Measurements from ENCODE around the gene TTC3. TPM values are rescaled to one million over a fixed set of nuclear protein-coding genes. Genes with fewer than 3 reads are reported as not detected.

The TTC3 gene
- total RNA-seq, 1 donor from 2014 or later = 262 TPM

DNA sequence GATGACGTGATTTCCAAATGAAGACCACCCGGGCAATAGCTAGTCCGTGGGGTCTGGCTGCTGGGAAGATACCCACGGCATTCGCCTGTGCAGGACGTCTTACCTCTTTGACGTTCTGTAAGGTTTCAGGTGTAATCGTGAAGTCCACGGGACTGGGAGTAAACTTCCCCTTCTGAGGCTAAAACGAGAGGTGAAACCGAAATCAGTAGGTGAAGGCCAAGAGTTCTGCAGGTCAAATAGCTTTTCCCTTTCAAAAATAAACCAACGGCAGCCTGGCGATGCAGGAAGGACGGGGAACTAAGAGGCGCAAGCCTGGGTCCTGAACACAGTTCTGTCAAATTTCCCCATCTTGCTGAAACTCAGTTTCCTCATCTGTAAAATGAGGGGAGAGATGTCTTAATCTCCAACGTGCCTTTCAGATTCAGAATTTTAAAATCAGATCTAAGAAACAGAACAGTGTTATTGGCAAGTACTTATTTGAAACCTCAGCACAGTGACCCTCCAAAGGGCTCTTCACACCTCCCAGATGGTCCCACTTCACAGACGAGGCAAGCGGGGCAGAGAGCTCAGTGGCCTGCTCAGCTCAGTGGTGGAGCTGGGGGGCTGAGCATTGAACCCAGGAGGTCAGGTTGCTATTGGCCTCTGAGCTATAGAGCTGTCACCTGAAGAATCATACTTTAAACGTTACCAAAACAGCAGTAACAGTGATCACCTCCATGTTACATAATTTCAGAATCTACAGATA, 159.4 kb downstream of the TTC3 start:
- Histone ChIP-seq H3K9me3 (ENCODE audit: control insufficient read depth in 3 of 3, low read length in 3 of 3) (no peaks in the 10 kb centered on the region), H3K9ac (ENCODE audit: low read depth in 1 of 3, low read length in 3 of 3) (no peak overlapping the region), H3K27ac (ENCODE audit: low read depth, low read length) (no peak overlapping the region), H3K4me1 (ENCODE audit: control insufficient read depth in 3 of 3, insufficient read depth in 3 of 3, low read length in 3 of 3) (no peaks in the 10 kb centered on the region), H3K36me3 (ENCODE audit: control insufficient read depth in 3 of 3, insufficient read depth in 3 of 3, low read length in 3 of 3) (peaks cover 46 to 68% (median 61%) of the 10 kb centered on the region in 3 donors), H3K4me3 (ENCODE audit: low read length in 3 of 3) (no peak overlapping the region), H3K27me3 (ENCODE audit: control insufficient read depth in 3 of 3, insufficient read depth in 3 of 3, low read length in 3 of 3) (no peaks in the 10 kb centered on the region)

DNA sequence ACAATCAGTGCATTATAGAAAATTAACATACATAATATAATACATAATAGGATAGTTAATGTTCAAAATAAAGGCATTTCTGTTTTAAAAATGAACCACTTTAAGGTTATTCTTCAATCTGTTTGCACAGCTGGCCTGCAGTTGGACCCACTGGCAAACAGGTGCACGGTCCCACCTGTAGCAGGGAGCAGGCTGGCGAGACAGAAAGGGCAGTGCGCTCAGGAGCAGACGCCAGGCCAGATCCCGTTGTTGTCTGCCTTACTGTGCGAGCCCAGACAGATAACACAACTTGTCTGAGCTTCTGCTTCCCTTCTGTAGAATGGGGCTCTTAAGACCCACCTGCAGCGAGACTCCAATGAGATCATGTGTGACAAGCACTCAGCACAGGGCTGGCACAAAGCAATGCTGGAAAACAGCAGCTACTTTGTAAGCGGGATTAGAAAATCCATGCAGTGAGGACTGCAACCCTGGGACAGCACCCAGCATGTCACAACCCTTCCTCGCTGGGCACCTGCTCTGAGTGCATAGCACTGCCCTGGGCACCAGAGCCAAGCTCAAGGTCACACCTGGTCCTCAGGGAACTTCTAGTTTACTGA, 160.6 kb downstream of the TTC3 start:
- Histone ChIP-seq H3K9me3 (ENCODE audit: control insufficient read depth in 3 of 3, low read length in 3 of 3) (no peaks in the 10 kb centered on the region), H3K9ac (ENCODE audit: low read depth in 1 of 3, low read length in 3 of 3) (no peak overlapping the region), H3K4me1 (ENCODE audit: control insufficient read depth in 3 of 3, insufficient read depth in 3 of 3, low read length in 3 of 3) (no peaks in the 10 kb centered on the region), H3K4me3 (ENCODE audit: low read length in 3 of 3) (no peak overlapping the region), H3K36me3 (ENCODE audit: control insufficient read depth in 3 of 3, insufficient read depth in 3 of 3, low read length in 3 of 3) (peaks cover 36 to 67% (median 59%) of the 10 kb centered on the region in 3 donors), H3K27ac (ENCODE audit: low read depth, low read length) (no peak overlapping the region), H3K27me3 (ENCODE audit: control insufficient read depth in 3 of 3, insufficient read depth in 3 of 3, low read length in 3 of 3) (no peaks in the 10 kb centered on the region)

DNA sequence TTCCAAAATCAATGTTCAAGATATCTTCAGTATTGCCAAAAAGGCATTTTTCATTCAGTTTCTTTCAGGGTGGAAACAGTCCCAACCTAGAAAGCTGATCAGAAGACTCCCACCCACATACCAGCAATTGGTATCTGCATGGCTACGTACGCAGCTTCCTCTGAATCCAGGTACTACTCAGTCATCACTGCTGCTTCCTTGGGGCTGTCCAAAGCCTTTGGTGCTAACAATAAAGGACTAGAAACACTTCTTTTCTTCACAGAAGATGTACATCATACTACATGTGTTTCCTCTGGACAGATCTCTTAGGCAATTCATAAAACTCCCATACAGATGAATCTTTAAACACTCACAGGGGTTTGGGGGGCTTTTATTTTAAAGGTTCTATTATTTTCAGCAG, 164.3 kb downstream of the TTC3 start:
- Histone ChIP-seq H3K4me1 (ENCODE audit: control insufficient read depth in 3 of 3, insufficient read depth in 3 of 3, low read length in 3 of 3) (no peaks in the 10 kb centered on the region), H3K36me3 (ENCODE audit: control insufficient read depth in 3 of 3, insufficient read depth in 3 of 3, low read length in 3 of 3) (peaks cover 21 to 54% (median 42%) of the 10 kb centered on the region in 3 donors), H3K4me3 (ENCODE audit: low read length in 3 of 3) (no peak overlapping the region), H3K27ac (ENCODE audit: low read depth, low read length) (no peak overlapping the region), H3K9me3 (ENCODE audit: control insufficient read depth in 3 of 3, low read length in 3 of 3) (no peaks in the 10 kb centered on the region), H3K9ac (ENCODE audit: low read depth in 1 of 3, low read length in 3 of 3) (no peak overlapping the region), H3K27me3 (ENCODE audit: control insufficient read depth in 3 of 3, insufficient read depth in 3 of 3, low read length in 3 of 3) (no peaks in the 10 kb centered on the region)

DNA sequence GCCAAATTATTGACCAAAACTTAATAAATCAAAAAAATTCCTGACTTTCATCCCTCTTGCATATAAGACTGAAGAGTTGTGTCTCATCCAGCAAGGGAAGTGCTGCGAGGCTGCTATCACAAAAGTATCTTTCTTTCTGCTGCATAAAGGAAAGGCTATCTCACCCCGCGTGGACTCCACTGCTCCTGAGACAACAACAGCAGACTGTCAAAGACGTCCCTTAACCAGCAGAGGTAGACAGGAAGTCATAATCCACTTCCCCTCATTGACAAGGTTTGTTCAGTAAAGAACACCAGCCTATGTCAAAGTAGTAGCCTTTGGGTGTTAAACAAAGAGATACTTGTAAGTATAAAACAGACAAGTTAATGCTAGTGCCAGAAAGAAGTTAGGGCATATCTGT, 164.7 kb downstream of the TTC3 start:
- Histone ChIP-seq H3K4me1 (ENCODE audit: control insufficient read depth in 3 of 3, insufficient read depth in 3 of 3, low read length in 3 of 3) (no peaks in the 10 kb centered on the region), H3K27me3 (ENCODE audit: control insufficient read depth in 3 of 3, insufficient read depth in 3 of 3, low read length in 3 of 3) (no peaks in the 10 kb centered on the region), H3K27ac (ENCODE audit: low read depth, low read length) (no peak overlapping the region), H3K36me3 (ENCODE audit: control insufficient read depth in 3 of 3, insufficient read depth in 3 of 3, low read length in 3 of 3) (peaks cover 19 to 49% (median 38%) of the 10 kb centered on the region in 3 donors), H3K4me3 (ENCODE audit: low read length in 3 of 3) (no peak overlapping the region), H3K9ac (ENCODE audit: low read depth in 1 of 3, low read length in 3 of 3) (no peak overlapping the region), H3K9me3 (ENCODE audit: control insufficient read depth in 3 of 3, low read length in 3 of 3) (no peaks in the 10 kb centered on the region)

DNA sequence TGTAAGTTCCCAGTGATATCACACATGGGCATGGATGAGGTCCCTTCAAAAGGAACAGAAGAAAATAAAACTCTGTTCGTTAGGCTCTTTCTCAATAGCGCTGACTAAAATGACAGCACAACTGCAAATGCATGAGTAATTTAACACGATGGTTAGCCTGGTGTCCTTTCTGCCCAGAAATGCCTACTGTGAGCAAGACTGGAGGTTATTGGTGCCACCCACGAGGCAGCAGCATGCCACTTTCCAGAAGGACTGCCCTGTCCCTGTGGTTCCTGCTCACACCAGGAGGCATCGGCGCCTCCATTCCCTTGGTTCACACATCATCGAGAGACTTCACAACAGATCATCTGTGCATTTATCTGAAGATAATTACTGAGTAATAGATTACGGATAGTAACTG, 167.9 kb downstream of the TTC3 start:
- Histone ChIP-seq H3K4me1 (ENCODE audit: control insufficient read depth in 3 of 3, insufficient read depth in 3 of 3, low read length in 3 of 3) (peaks cover 0 to 4% (median 4%) of the 10 kb centered on the region in 3 donors), H3K36me3 (ENCODE audit: control insufficient read depth in 3 of 3, insufficient read depth in 3 of 3, low read length in 3 of 3) (peaks cover 8 to 38% (median 24%) of the 10 kb centered on the region in 3 donors), H3K27ac (ENCODE audit: low read depth, low read length) (no peak overlapping the region), H3K9ac (ENCODE audit: low read depth in 1 of 3, low read length in 3 of 3) (no peak overlapping the region), H3K4me3 (ENCODE audit: low read length in 3 of 3) (no peak overlapping the region), H3K27me3 (ENCODE audit: control insufficient read depth in 3 of 3, insufficient read depth in 3 of 3, low read length in 3 of 3) (no peaks in the 10 kb centered on the region), H3K9me3 (ENCODE audit: control insufficient read depth in 3 of 3, low read length in 3 of 3) (no peaks in the 10 kb centered on the region)

DNA sequence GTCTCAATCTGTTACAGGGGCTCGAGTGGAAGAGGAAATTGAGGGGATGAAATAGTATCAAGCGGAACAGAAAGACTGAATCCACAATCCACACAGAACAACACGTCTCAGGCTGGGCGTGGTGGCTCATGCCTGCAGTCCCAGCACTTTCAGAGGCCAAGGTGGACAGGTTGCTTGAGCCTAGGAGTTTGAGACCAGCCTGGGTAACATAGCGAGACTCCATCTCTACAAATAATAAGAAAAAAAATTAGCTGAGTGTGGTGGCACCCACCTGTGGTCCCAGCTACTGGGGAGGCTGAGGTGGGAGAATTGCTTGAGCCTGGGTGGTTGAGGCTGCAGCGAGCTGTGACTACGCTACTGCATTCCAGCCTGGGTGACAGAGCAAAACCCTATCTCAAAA, 168.4 kb downstream of the TTC3 start:
- H3K4me3 ChIP-seq (ENCODE audit: low read length in 3 of 3) = no peak overlapping the region
- no peak overlapping the region for H3K27ac ChIP-seq (ENCODE audit: low read depth, low read length)
- H3K27me3 ChIP-seq (ENCODE audit: control insufficient read depth in 3 of 3, insufficient read depth in 3 of 3, low read length in 3 of 3) = no peaks in the 10 kb centered on the region
- no peaks in the 10 kb centered on the region for H3K9me3 ChIP-seq (ENCODE audit: control insufficient read depth in 3 of 3, low read length in 3 of 3)
- H3K9ac ChIP-seq (ENCODE audit: low read depth in 1 of 3, low read length in 3 of 3) = no peak overlapping the region
- peaks cover 8 to 38% (median 24%) of the 10 kb centered on the region in 3 donors for H3K36me3 ChIP-seq (ENCODE audit: control insufficient read depth in 3 of 3, insufficient read depth in 3 of 3, low read length in 3 of 3)
- peaks cover 0 to 4% (median 4%) of the 10 kb centered on the region in 3 donors for H3K4me1 ChIP-seq (ENCODE audit: control insufficient read depth in 3 of 3, insufficient read depth in 3 of 3, low read length in 3 of 3)

DNA sequence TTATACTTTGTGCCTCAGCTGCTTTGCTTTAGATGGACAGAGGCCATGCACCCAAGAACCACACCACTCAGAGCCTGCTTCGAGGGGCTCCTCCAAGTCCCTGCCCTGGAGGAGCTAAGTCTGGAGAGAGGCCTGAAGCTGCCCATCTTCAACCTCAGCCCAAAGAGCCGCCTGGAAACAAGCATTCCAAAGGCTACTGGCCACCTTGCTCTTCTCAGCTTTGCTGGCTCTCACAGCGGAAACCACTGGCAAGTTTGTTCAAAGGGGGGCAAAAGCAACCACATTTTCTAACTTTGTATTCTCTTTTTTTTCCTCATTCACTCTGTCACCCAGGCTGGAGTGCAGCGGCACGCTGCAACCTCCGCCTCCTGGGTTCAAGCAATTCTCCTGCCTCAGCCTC, 170.9 kb downstream of the TTC3 start:
- peaks cover 0 to 4% (median 4%) of the 10 kb centered on the region in 3 donors for H3K4me1 ChIP-seq (ENCODE audit: control insufficient read depth in 3 of 3, insufficient read depth in 3 of 3, low read length in 3 of 3)
- H3K9ac ChIP-seq (ENCODE audit: low read depth in 1 of 3, low read length in 3 of 3) = no peak overlapping the region
- H3K27me3 ChIP-seq (ENCODE audit: control insufficient read depth in 3 of 3, insufficient read depth in 3 of 3, low read length in 3 of 3) = no peaks in the 10 kb centered on the region
- no peaks in the 10 kb centered on the region for H3K9me3 ChIP-seq (ENCODE audit: control insufficient read depth in 3 of 3, low read length in 3 of 3)
- peaks cover 5 to 16% (median 8%) of the 10 kb centered on the region in 3 donors for H3K36me3 ChIP-seq (ENCODE audit: control insufficient read depth in 3 of 3, insufficient read depth in 3 of 3, low read length in 3 of 3)
- H3K27ac ChIP-seq (ENCODE audit: low read depth, low read length) = no peak overlapping the region
- no peak overlapping the region for H3K4me3 ChIP-seq (ENCODE audit: low read length in 3 of 3)

DNA sequence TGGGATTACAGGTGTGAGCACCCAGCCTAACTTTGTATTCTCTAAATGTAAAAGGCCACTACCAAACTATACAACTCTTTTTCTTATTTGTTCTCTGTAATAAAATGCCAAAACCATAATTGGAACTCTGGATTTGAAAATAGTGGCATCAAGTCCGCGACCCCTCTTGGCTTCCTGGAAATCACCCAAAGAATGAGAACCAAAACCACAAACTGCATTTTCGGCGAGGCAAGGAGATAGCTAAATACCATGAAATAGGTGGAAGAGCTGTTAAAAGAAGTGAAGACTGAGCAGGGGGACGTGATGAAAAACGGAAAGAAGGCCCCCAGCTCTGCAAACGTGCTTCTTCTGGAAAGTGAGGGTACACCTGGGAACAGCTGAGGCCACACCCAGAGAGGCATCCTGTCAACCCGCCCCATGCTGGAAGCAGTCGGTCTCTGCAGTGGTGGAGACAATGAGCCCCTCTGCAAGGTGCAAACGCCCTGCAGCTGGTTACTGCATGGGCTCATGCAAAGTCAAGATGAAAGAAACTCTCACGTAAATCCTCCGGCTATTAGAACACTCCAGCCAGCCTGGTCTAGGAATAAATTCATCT, 171.5 kb downstream of the TTC3 start:
- Histone ChIP-seq H3K27me3 (ENCODE audit: control insufficient read depth in 3 of 3, insufficient read depth in 3 of 3, low read length in 3 of 3) (no peaks in the 10 kb centered on the region), H3K36me3 (ENCODE audit: control insufficient read depth in 3 of 3, insufficient read depth in 3 of 3, low read length in 3 of 3) (peaks cover 4 to 10% (median 7%) of the 10 kb centered on the region in 3 donors), H3K27ac (ENCODE audit: low read depth, low read length) (no peak overlapping the region), H3K9ac (ENCODE audit: low read depth in 1 of 3, low read length in 3 of 3) (no peak overlapping the region), H3K9me3 (ENCODE audit: control insufficient read depth in 3 of 3, low read length in 3 of 3) (no peaks in the 10 kb centered on the region), H3K4me3 (ENCODE audit: low read length in 3 of 3) (no peak overlapping the region), H3K4me1 (ENCODE audit: control insufficient read depth in 3 of 3, insufficient read depth in 3 of 3, low read length in 3 of 3) (peaks cover 0 to 4% (median 4%) of the 10 kb centered on the region in 3 donors)

DNA sequence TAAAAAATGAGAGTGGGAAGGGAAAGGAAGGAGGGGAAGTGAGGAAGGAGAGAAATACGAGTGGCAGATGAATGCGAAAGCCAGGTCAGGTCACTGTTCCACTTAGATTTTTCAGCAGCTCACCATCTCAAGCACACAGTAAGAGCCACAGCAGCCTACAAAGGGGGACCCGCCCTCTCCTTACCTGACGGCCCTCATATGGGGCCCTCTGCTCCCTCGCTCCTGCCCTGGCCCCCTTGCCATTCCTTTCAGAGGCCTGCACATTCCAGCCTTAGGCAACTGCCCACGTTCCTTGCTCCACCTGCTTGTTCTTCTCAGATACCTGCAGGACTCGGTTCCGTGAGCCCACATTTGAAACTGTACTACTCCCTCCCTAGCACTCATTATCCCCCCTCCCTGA, 172.1 kb downstream of the TTC3 start:
- H3K4me3 ChIP-seq (ENCODE audit: low read length in 3 of 3) = no peak overlapping the region
- no peaks in the 10 kb centered on the region for H3K27me3 ChIP-seq (ENCODE audit: control insufficient read depth in 3 of 3, insufficient read depth in 3 of 3, low read length in 3 of 3)
- no peak overlapping the region for H3K9ac ChIP-seq (ENCODE audit: low read depth in 1 of 3, low read length in 3 of 3)
- peaks cover 0 to 4% (median 4%) of the 10 kb centered on the region in 3 donors for H3K4me1 ChIP-seq (ENCODE audit: control insufficient read depth in 3 of 3, insufficient read depth in 3 of 3, low read length in 3 of 3)
- peaks cover 3 to 4% (median 4%) of the 10 kb centered on the region in 3 donors for H3K36me3 ChIP-seq (ENCODE audit: control insufficient read depth in 3 of 3, insufficient read depth in 3 of 3, low read length in 3 of 3)
- no peak overlapping the region for H3K27ac ChIP-seq (ENCODE audit: low read depth, low read length)
- no peaks in the 10 kb centered on the region for H3K9me3 ChIP-seq (ENCODE audit: control insufficient read depth in 3 of 3, low read length in 3 of 3)

DNA sequence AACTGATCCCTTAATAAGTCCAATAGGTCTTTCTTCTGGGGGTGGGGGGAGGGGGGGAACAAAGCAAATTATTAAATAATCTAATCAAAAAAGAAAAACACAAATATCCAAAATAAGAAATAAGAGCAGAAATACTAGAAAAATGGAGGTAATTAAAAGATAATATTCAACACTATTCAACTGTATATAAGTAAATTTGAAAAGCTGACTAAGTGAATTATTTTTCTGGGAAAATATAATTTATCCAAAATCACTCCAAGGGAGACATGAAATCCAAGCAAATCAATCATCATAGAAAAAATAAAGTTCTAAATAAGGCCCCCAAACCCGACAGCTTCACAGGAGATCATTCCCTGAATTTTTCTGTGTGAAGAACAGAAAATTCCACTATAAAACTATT, 175.2 kb downstream of the TTC3 start:
- no peak overlapping the region for H3K27ac ChIP-seq (ENCODE audit: low read depth, low read length)
- no peaks in the 10 kb centered on the region for H3K27me3 ChIP-seq (ENCODE audit: control insufficient read depth in 3 of 3, insufficient read depth in 3 of 3, low read length in 3 of 3)
- no peaks in the 10 kb centered on the region for H3K9me3 ChIP-seq (ENCODE audit: control insufficient read depth in 3 of 3, low read length in 3 of 3)
- no peaks in the 10 kb centered on the region for H3K36me3 ChIP-seq (ENCODE audit: control insufficient read depth in 3 of 3, insufficient read depth in 3 of 3, low read length in 3 of 3)
- H3K4me3 ChIP-seq (ENCODE audit: low read length in 3 of 3) = no peak overlapping the region
- peaks cover 7 to 15% (median 8%) of the 10 kb centered on the region in 3 donors for H3K4me1 ChIP-seq (ENCODE audit: control insufficient read depth in 3 of 3, insufficient read depth in 3 of 3, low read length in 3 of 3)
- no peak overlapping the region for H3K9ac ChIP-seq (ENCODE audit: low read depth in 1 of 3, low read length in 3 of 3)

All from skeletal muscle tissue (tissue), 4 donors.